Activated CD4-positive, alpha-beta T cell treated with anti-CD3 and anti-CD28 coated beads, Interleukin-2, amount 10 ng/mL, durations not matched to agents 7 days and 5 days (primary cell): ENCODE results near the gene ZKSCAN8. TPM values are rescaled to one million over a fixed set of nuclear protein-coding genes. Genes with fewer than 3 reads are reported as not detected.
A peak's percentile ranks its signal among the peaks of the same experiment; 100 is the strongest.
"Not testable (repeated sequence)": the region's sequence is repeated elsewhere in the genome, so short reads cannot be mapped to it uniquely, and the experiment has no call there.

ENCODE experiments used
- CTCF ChIA-PET: fragments of 350-600 bp; sonication (Branson Sonifier 250); formaldehyde crosslinking; loops from one replicate; lab custom pipeline; 2021; ENCODE audit warnings: antibody characterized with exemption; lab: Charles Lee
- POLR2A ChIA-PET: fragments of 350-600 bp; sonication (Branson Sonifier 250); formaldehyde crosslinking; loops from one replicate; lab custom pipeline; 2021; ENCODE audit warnings: antibody characterized with exemption; lab: Charles Lee
- DNase-seq: peaks from one replicate; pipeline ENCODE4 v3.0.0-alpha.2; 2020
- H3K27ac Mint-ChIP-seq: one replicate; pipeline ENCODE4 v1.8.0; 2021; ENCODE audit warnings: mild to moderate bottlenecking, moderate library complexity, mixed read lengths
- H3K27me3 Mint-ChIP-seq: one replicate; pipeline ENCODE4 v1.8.0; 2021; ENCODE audit warnings: mixed read lengths
- H3K36me3 Mint-ChIP-seq: one replicate; pipeline ENCODE4 v1.8.0; 2021; ENCODE audit warnings: low read depth, mixed read lengths
- H3K4me1 Mint-ChIP-seq: one replicate; pipeline ENCODE4 v1.8.0; 2021; ENCODE audit warnings: mixed read lengths
- H3K4me3 Mint-ChIP-seq: one replicate; pipeline ENCODE4 v1.8.0; 2021; ENCODE audit warnings: mild to moderate bottlenecking, moderate library complexity, mixed read lengths
- H3K9me3 Mint-ChIP-seq: one replicate; pipeline ENCODE4 v1.8.0; 2021; ENCODE audit warnings: mixed read lengths
- total RNA-seq, 2 experiments: library from RNA; stranded (reverse); gene quantifications; one replicate each; pipeline ENCODE4 v1.2.3, GENCODE V29; 2021

ZKSCAN8 gene
- 10 to 100 TPM; 18.6 to 22.2 TPM for total RNA-seq

DNA sequence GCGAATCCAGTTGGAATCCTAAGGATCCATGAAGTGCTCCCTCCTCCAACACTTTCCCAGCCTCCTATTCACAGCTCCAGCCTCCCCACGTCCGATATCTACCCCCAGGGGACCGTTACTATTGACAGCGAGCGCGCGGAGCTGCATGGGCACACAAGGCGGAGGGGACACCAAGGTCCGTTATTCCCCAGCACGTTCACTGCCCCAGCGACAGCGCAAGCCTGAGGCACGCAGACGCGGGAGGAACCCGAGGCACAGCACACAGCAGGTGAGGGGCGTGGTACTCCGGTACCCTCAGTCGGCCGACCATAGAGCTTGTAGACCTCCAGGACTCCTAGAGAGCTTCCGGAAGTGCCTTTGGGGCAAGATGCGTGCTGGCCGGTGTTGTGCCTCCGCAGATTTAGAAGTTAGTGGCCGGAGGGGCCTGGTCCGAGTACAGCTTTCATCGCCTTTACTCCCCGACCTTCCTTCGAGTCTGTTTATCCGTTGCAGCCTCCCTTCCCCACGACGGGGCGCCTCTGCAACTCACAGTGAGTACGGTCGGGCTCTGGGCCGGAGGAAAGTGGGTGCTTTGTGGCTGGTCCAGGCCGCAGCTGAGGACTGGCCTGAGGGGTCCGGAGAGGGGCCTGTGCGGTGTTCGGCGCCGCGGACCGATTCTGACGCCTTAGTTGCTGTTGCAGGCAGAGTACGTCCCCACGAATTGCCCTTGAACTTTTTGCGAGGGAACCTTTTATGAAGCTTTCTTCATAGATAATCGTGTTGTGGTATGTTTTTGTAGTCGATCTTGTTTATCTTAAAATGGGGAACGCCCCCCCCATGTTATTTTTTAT, at the start of gene ZKSCAN8:
TSS of gene ZKSCAN8 (plus strand) at position 384 of the 830 bp plus-strand sequence. CDS start 6,525 bp downstream, outside the sequence.
- Mint-ChIP-seq H3K27me3 (no peaks in the 10 kb centered on the region), H3K9me3 (no peaks in the 10 kb centered on the region), H3K4me3 (peak within 1 kb of the TSS; percentile 98), H3K27ac (peak within 1 kb of the TSS; percentile 96), H3K36me3 (peaks cover 27% of the 10 kb centered on the region), H3K4me1 (peaks cover 63% of the 10 kb centered on the region)
- ChIA-PET CTCF (interaction anchor here (0.8 to 4.5 kb wide), 7 partner anchors 10 to 214 kb away, joined by 3 to 15 read pairs (median 4); no protein-coding TSS in a partner anchor), POLR2A (interaction anchor here (0.9 to 1.6 kb wide), 3 partner anchors 11 to 125 kb away, joined by 3 to 6 read pairs (median 3); partner anchors contain the start of genes ZKSCAN4 and ZSCAN26)
- peak; percentile 82 for DNase-seq

DNA sequence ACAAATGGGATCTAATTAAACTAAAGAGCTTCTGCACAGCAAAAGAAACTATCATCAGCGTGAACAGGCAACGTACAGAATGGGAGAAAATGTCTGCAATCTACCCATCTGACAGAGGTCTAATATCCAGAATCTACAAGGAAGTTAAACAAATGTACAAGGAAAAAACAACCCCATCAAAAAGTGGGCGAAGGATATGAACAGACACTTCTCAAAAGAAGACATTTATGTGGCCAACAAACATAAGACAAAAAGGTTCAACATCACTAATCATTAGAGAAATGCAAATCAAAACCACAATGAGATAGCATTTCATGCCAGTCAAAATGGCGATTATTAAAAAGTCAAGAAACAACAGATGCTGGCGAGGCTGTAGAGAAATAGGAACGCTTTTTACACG, 39.5 kb upstream of the ZKSCAN8 start:
- POLR2A ChIA-PET, CTCF ChIA-PET, H3K27ac Mint-ChIP-seq, DNase-seq, H3K36me3 Mint-ChIP-seq, H3K4me3 Mint-ChIP-seq: not testable (repeated sequence)
- H3K4me1 Mint-ChIP-seq, result peaks cover 17% of the 10 kb centered on the region
- H3K9me3 Mint-ChIP-seq, result peaks cover 17% of the 10 kb centered on the region
- peaks cover 24% of the 10 kb centered on the region for H3K27me3 Mint-ChIP-seq

DNA sequence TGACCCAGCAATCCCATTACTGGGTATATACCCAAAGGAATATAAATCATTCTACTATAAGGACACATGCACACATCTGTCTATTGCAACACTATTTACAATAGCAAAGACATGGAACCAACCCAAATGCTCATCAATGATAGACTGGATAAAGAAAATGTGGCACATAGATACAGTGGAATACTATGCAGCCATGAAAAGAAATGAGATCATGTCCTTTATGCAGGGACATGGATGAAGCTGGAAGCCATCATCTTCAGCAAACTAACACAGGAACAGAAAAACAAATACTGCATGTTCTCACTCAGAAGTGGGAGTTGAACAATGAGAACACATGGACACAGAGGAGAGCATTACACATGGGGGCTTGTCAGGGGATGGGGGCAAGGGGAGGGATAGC, 39.0 kb upstream of the ZKSCAN8 start:
- peaks cover 17% of the 10 kb centered on the region for H3K4me1 Mint-ChIP-seq
- CTCF ChIA-PET, result interaction anchor here (2.3 kb wide), 1 partner anchor 10 kb away, joined by 13 read pairs; no protein-coding TSS in a partner anchor
- H3K4me3 Mint-ChIP-seq, DNase-seq, H3K36me3 Mint-ChIP-seq, POLR2A ChIA-PET, H3K27ac Mint-ChIP-seq: not testable (repeated sequence)
- peaks cover 16% of the 10 kb centered on the region for H3K9me3 Mint-ChIP-seq
- peaks cover 24% of the 10 kb centered on the region for H3K27me3 Mint-ChIP-seq

DNA sequence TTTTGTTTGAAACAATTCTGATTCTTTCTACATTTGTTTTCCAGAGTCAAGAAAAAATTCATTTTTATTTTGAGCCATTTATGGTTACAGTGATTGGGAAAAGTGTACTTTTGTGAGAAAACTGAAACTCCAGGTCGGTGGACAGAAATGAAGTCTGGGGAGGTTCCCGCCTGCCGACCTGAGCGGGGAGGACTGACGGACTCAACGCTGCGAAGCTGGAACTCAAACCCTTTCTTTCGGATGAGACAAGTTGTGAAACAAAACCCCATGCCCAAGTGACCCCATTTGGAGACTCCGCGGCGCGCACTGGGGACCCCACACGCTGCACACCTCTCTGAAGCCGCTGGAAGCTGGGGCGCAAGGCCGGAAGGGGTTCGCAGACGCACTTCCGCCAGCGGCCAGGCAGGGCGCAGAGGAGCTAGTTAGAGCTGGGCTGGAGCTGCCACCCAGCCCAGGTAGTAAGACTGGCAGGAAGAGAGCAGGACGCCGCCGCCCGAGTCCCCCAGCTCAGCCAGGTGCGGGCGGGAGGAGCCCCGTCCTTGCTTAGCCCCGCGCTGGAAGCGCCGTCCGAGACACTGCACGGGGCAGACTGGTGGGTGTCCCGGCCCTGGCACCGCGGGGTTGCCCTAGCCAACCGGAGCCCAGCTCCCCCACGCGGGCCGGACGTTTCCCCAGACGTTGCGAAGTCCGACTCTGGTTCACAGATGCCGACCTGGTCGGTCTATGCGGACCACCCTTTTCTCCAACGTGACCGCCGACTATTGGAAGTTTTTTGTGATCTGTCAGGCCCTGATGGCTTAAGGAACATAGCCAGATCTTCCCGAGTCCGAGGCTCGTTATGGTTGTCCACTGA, 37.1 kb upstream of the ZKSCAN8 start:
- H3K4me3 Mint-ChIP-seq, result peak overlapping the region; percentile 79
- ChIA-PET CTCF (interaction anchor here (0.6 to 2.3 kb wide), 13 partner anchors 12 to 800 kb away, joined by 3 to 13 read pairs (median 3); partner anchors contain the start of gene ZSCAN16), POLR2A (interaction anchor here (0.5 to 1.1 kb wide), 4 partner anchors 20 to 551 kb away, joined by 3 to 5 read pairs (median 3); partner anchors contain the start of genes ZKSCAN4 and ZSCAN16)
- H3K27me3 Mint-ChIP-seq, result peaks cover 25% of the 10 kb centered on the region
- peak overlapping the region; percentile 88 for H3K27ac Mint-ChIP-seq
- peak; percentile 83 for DNase-seq
- peaks cover 6% of the 10 kb centered on the region for H3K36me3 Mint-ChIP-seq
- H3K9me3 Mint-ChIP-seq, result peaks cover 7% of the 10 kb centered on the region
- peaks cover 17% of the 10 kb centered on the region for H3K4me1 Mint-ChIP-seq

DNA sequence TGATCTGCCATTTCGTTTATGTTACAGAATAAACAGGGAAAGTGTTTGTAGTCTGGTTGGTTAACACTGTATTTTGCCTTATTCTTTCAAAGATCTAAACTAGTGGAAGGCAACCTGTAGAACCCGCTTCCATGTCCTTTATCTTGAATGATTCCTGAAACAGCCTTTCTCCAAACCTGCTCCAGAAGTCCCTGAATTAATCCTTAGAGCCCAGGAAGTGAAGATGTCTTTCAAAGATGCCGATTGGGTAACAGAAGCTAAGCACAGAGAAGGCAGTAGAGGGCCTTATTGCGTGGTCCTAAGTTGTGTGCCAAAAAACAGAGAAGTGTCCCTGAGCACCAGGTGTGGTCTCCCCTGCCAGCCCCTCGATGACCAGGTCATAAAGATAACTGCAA, 36.4 kb upstream of the ZKSCAN8 start:
- Mint-ChIP-seq H3K4me1 (peaks cover 17% of the 10 kb centered on the region), H3K4me3 (peak overlapping the region; percentile 79), H3K27ac (peak overlapping the region; percentile 77), H3K27me3 (peaks cover 21% of the 10 kb centered on the region), H3K36me3 (peaks cover 6% of the 10 kb centered on the region), H3K9me3 (peaks cover 6% of the 10 kb centered on the region)
- no peak for DNase-seq
- CTCF ChIA-PET, result interaction anchor here (0.6 to 2.3 kb wide), 12 partner anchors 11 to 227 kb away, joined by 3 to 13 read pairs (median 4); partner anchors contain the start of gene ZSCAN16
- POLR2A ChIA-PET, result interaction anchor here (1.1 kb wide), 1 partner anchor 19 kb away, joined by 5 read pairs; the partner anchor contains the start of gene ZSCAN16

DNA sequence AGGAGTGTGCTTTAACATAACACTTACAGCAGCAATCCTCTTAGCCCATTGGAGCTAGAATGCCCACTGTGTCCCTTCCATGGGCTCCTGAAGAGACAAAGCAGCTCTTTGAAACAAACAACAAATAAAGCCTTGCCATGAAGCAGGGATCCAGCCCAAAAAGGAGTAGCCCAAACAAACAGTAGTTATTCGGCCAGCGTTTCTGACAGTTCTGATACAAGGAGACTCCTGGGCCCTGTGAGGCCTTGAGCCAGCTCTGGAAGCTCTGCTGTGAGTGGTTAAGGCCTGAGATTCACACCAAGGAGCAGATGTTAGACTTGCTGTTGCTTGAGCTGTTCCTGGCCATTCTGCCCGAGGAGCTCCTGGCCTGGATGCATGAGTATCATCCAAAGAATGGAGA, 34.2 kb upstream of the ZKSCAN8 start:
- Mint-ChIP-seq H3K4me1 (peaks cover 17% of the 10 kb centered on the region), H3K4me3 (no peak overlapping the region), H3K36me3 (peaks cover 3% of the 10 kb centered on the region), H3K27ac (no peak overlapping the region), H3K27me3 (peaks cover 5% of the 10 kb centered on the region), H3K9me3 (peaks cover 4% of the 10 kb centered on the region)
- ChIA-PET CTCF (interaction anchor here (0.9 kb wide), 1 partner anchor 34 kb away, joined by 4 read pairs; the partner anchor contains the start of gene ZKSCAN8), POLR2A (no interaction called here)
- DNase-seq, result no peak

DNA sequence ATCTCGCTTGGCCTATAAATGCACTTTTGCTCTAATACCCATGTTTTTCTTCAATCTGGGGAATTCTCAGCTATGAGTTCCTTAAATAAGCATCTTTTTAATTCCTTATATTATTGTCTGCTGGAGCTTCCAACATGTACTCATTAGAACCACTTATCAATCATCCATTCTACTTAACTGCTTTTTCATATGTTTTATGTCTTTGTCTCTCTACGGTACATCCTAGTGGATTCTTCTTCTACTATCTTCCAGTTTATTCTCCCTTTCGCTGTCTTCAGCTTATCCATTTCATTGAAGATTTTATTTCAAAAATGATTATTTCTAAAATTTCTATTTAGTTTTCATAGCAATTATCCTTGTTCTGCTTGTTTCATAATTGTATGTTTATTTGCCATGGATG, 29.7 kb upstream of the ZKSCAN8 start:
- CTCF ChIA-PET, result no interaction called here
- POLR2A ChIA-PET, result no interaction called here
- Mint-ChIP-seq H3K4me3 (no peak overlapping the region), H3K9me3 (no peaks in the 10 kb centered on the region), H3K36me3 (peaks cover 29% of the 10 kb centered on the region), H3K27ac (no peak overlapping the region), H3K27me3 (peaks cover 2% of the 10 kb centered on the region), H3K4me1 (no peaks in the 10 kb centered on the region)
- DNase-seq, result no peak

DNA sequence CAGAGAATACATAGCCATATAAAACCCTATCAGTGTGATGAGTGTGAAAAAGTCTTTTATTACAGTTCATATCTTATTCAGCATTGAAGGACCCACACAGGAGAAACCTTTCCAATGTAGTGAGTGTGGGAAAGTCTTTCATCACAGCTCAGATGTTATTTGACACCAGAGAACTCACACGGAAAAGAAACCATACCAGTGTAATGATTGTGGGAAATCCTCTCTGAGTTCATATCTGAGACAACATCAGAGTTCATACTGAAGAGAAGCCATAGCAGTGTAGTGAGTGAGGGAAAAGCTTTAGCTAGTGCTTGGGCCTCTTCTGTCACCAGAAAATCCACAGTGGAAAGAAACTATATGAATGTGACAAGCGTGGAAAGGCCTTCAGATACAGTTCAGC, 25.9 kb upstream of the ZKSCAN8 start:
- no peaks in the 10 kb centered on the region for H3K9me3 Mint-ChIP-seq
- H3K27me3 Mint-ChIP-seq, result no peaks in the 10 kb centered on the region
- DNase-seq, result no peak
- POLR2A ChIA-PET, result interaction anchor here (0.6 kb wide), 1 partner anchor 222 kb away, joined by 5 read pairs; no protein-coding TSS in a partner anchor
- H3K4me1 Mint-ChIP-seq, result no peaks in the 10 kb centered on the region
- H3K4me3 Mint-ChIP-seq, result no peak overlapping the region
- H3K36me3 Mint-ChIP-seq, result peaks cover 49% of the 10 kb centered on the region
- CTCF ChIA-PET, result interaction anchor here (2.3 kb wide), 1 partner anchor 11 kb away, joined by 7 read pairs; no protein-coding TSS in a partner anchor
- no peak overlapping the region for H3K27ac Mint-ChIP-seq

DNA sequence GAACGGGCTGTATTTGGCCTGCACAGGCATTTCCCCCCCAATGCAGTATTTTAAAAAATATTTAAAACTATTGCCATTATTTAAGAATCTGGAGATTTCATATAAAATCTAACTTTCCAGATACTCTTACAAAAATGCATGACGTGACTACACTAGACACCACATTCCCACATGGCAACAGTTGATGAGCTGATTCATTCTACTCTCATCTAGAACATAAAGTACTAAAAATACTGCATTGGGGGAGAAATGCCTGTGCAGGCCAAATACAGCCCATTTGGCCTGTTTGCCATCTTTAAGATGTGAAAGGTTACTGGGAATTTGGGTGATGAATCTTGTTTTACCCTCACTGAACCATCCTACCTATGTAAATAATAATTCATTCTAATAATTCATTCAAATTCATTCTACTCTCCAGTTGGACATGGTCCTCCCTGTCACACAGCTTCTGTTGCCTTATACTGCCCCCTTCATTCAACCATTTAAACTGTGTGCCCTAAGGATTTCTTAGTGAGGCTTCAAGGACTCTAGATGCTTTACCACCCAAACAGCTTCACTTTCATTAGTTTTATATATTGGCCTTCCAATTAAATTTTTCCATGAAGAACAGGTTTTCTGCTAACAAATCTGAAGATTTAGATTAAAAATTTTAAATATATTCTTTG, 24.2 kb upstream of the ZKSCAN8 start:
- H3K36me3 Mint-ChIP-seq, result peaks cover 55% of the 10 kb centered on the region
- CTCF ChIA-PET, result interaction anchor here (0.8 to 2.3 kb wide), 2 partner anchors 12 to 238 kb away, joined by 3 to 7 read pairs; no protein-coding TSS in a partner anchor

DNA sequence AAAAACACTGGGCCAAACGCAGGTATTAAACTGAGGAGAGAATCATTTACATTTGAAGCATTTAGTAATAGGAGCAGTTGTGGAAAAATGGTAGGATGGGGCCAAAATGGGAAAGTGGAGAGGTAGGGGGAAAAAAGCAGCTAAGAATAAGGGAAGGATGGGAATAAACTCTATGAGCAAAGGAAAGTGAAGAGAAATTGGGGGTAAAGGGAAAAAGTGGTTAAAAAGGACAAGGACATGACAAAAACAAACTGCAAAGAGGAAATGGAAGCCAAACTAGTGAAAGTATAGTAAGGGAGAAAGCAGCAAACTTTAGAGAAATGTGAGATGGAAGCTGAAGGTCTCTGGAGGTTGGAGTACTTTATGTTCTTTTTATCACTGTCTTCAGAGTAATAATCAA, 23.5 kb upstream of the ZKSCAN8 start:
- H3K4me3 Mint-ChIP-seq, result no peak overlapping the region
- ChIA-PET CTCF (interaction anchor here (0.6 to 0.9 kb wide), 3 partner anchors 14 to 238 kb away, joined by 3 read pairs; no protein-coding TSS in a partner anchor), POLR2A (no interaction called here)
- DNase-seq, result no peak
- no peaks in the 10 kb centered on the region for H3K9me3 Mint-ChIP-seq
- no peak overlapping the region for H3K27ac Mint-ChIP-seq
- peaks cover 59% of the 10 kb centered on the region for H3K36me3 Mint-ChIP-seq
- peaks cover 2% of the 10 kb centered on the region for H3K4me1 Mint-ChIP-seq
- no peaks in the 10 kb centered on the region for H3K27me3 Mint-ChIP-seq

More for the DNA sequence above, 24.2 kb upstream of the ZKSCAN8 start:
- DNase-seq, result no peak
- Mint-ChIP-seq H3K4me1 (no peaks in the 10 kb centered on the region), H3K27ac (no peak overlapping the region), H3K9me3 (no peaks in the 10 kb centered on the region), H3K27me3 (no peaks in the 10 kb centered on the region), H3K4me3 (no peak overlapping the region)
- POLR2A ChIA-PET, result no interaction called here

DNA sequence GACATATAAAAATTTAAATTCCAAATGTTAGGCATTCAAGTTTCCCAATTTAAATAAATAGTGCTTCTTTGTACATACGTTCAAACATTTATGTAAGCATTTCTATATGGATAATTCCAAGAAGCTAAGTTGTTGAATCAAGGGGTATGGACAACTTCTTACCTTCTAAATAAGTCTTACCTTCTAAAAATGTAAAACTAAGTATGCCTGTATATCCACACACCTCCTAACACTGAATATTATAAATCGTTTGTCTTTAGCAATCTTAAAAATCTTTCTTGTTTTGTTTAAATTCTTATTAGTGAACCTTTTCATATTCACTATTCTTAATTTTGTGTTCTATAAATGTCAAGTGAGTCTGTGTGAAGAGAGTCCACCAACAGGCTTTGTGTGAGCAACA, 19.8 kb upstream of the ZKSCAN8 start:
- ChIA-PET POLR2A (no interaction called here), CTCF (no interaction called here)
- peaks cover 35% of the 10 kb centered on the region for H3K36me3 Mint-ChIP-seq
- H3K4me3 Mint-ChIP-seq, result no peak overlapping the region
- H3K4me1 Mint-ChIP-seq, result peaks cover 37% of the 10 kb centered on the region
- H3K9me3 Mint-ChIP-seq, result no peaks in the 10 kb centered on the region
- no peak for DNase-seq
- H3K27me3 Mint-ChIP-seq, result no peaks in the 10 kb centered on the region
- no peak overlapping the region for H3K27ac Mint-ChIP-seq

DNA sequence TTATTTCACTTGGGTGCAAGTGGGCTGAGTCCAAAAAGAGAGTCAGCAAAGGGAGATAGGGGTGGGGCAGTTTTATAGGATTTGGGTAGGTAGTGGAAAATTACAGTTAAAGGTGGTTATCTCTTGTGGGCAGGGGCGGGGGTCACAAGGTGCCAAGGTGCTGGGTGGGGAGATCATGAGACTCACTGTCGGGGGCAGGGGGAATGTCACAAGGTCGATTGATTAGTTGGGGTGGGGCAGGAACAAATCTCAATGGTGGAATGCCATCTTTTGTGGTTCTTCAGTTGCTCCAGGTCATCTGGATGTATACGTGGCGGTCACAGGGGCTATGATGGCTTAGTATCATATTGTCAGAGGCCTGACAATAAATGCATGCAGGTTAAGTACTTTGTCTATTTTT, 19.4 kb upstream of the ZKSCAN8 start:
- H3K4me3 Mint-ChIP-seq, H3K27me3 Mint-ChIP-seq, H3K27ac Mint-ChIP-seq, CTCF ChIA-PET, H3K9me3 Mint-ChIP-seq, POLR2A ChIA-PET, DNase-seq: not testable (repeated sequence)
- Mint-ChIP-seq H3K4me1 (peaks cover 40% of the 10 kb centered on the region), H3K36me3 (peaks cover 34% of the 10 kb centered on the region)
